ENCODE results near the gene FCER1G. TPM values are rescaled to one million over a fixed set of nuclear protein-coding genes. Genes with fewer than 3 reads are reported as not detected.
A peak's percentile ranks its signal among the peaks of the same experiment; 100 is the strongest.

FCER1G gene
- 1.6 and 2.2 TPM in 2 replicates for total RNA-seq
- 1.1 and 1.3 TPM in 2 replicates for polyA plus RNA-seq
- 0.57 and 0.63 TPM in 2 replicates for polyA plus RNA-seq (2011; cell fraction: cytosol; rRNA removed)
- 1.9 and 2.4 TPM in 2 replicates for polyA plus RNA-seq (2011; cell fraction: nucleus; rRNA removed)
- 0.60 TPM in 1 of 2 replicates, not detected in the other for polyA plus RNA-seq (2012)
- polyA minus RNA-seq, result 0.93 TPM in 1 of 2 replicates, not detected in the other
- polyA minus RNA-seq (2011; cell fraction: cytosol; rRNA and poly(A)+ RNA removed), result not detected
- polyA minus RNA-seq (2011; cell fraction: nucleus; rRNA and poly(A)+ RNA removed), result 1.5 TPM in 1 of 2 replicates, not detected in the other
- percentile 37 among the genes with signal in this experiment for Bru-seq, nascent RNA
- BruChase-seq, experiment 1, labeled RNA remaining after a 6-hour chase, result percentile 63 among the genes with signal in this experiment
- BruChase-seq, experiment 2, labeled RNA remaining after a 2-hour chase, result percentile 52 among the genes with signal in this experiment
- long read RNA-seq, result 0 reads

GRCh38 chr1:161215076-161215475 is at the start of gene FCER1G:
Gene FCER1G (plus strand): TSS chr1:161215295. CDS start chr1:161215322, 27 bp downstream.
- BruUV-seq (replicated peaks), result no TSS peak
- Histone ChIP-seq H3K27me3 (ENCODE audit: control insufficient read depth in 2 of 2, insufficient read depth in 2 of 2, low read length in 2 of 2) (no peaks in the 10 kb centered on the region), H3K27ac (ENCODE audit: insufficient read depth, low read depth, low read length) (no peak within 1 kb of the TSS), H3K9me1 (replicated peaks; ENCODE audit: control insufficient read depth, extremely low read depth, insufficient read depth, low read length) (no peaks in the 10 kb centered on the region), H3K36me3 (ENCODE audit: control insufficient read depth in 2 of 2, extremely low read depth in 1 of 2, insufficient read depth in 2 of 2, low read length in 2 of 2) (peaks cover 29 to 31% of the 10 kb centered on the region in 2 experiments), H3K9me3 (replicated peaks; ENCODE audit: control insufficient read depth, insufficient read depth, low read length) (no peaks in the 10 kb centered on the region), H3K4me3 (replicated peaks in 1 of 3; ENCODE audit: insufficient read depth in 1 of 3, low read depth in 1 of 3, low read length in 3 of 3) (no peak within 1 kb of the TSS), H2AFZ (ENCODE audit: low read depth, low read length) (no peak within 1 kb of the TSS), H4K20me1 (replicated peaks; ENCODE audit: control insufficient read depth, extremely low read depth, insufficient read depth, low read length) (no peaks in the 10 kb centered on the region), H3K9ac (replicated peaks; ENCODE audit: extremely low read depth, insufficient read depth, low read length) (no peak within 1 kb of the TSS), H3K79me2 (ENCODE audit: control insufficient read depth, insufficient read depth, low read length) (peaks cover 4% of the 10 kb centered on the region), H3K4me1 (ENCODE audit: control insufficient read depth, extremely low read depth, insufficient read depth, low read length) (peaks cover 11% of the 10 kb centered on the region), H3K4me2 (ENCODE audit: insufficient read depth, low read length) (no peak within 1 kb of the TSS)
- POLR2A ChIA-PET, result interaction anchor here (0.7 kb wide), 1 partner anchor 88 kb away, joined by 3 read pairs; no protein-coding TSS in a partner anchor
- FAIRE-seq, result no peak
- intact Hi-C loops (cut with micrococcal nuclease), result no loop called here
- dilution Hi-C loops (cut with MboI; ENCODE audit: extremely low pct_ligation_motif_present, low sequenced_read_pairs), result no loop called here
- CTCF ChIA-PET, result interaction anchor here (1.1 to 2.9 kb wide), 5 partner anchors 9 to 167 kb away, joined by 3 to 24 read pairs (median 8); partner anchors contain the start of gene TOMM40L
- DNase-seq (ENCODE audit: low read depth, low spot score), result no peak
- no peak for TF ChIP-seq FOS (IDR thresholded peaks at IDR 0.05; ENCODE audit: borderline replicate concordance, insufficient read depth, low read length)
- TF ChIP-seq CTCF (IDR thresholded peaks at IDR 0.05; ENCODE audit: extremely low read depth in 1 of 2, insufficient read depth in 1 of 2, low read depth in 1 of 2, low read length in 2 of 2), result no peak
- TF ChIP-seq, protein P1, sequence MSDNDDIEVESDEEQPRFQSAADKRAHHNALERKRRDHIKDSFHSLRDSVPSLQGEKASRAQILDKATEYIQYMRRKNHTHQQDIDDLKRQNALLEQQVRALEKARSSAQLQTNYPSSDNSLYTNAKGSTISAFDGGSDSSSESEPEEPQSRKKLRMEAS (IDR thresholded peaks at IDR 0.05; ENCODE audit: insufficient read depth, insufficient read length), result no peak
- no peak for TF ChIP-seq POLR2A (IDR thresholded peaks at IDR 0.05; ENCODE audit: low read depth, low read length)
- no peak for TF ChIP-seq GATA2 (IDR thresholded peaks at IDR 0.05; ENCODE audit: insufficient read depth, insufficient read length, low read depth, low read length)
- TF ChIP-seq JUN (IDR thresholded peaks at IDR 0.05; ENCODE audit: borderline replicate concordance, insufficient read depth, insufficient read length, low read depth), result no peak

Measured in endothelial cell of umbilical vein (primary cell).